Aortic smooth muscle cell (primary cell): ENCODE measurements around the gene IRX6. TPM values are rescaled to one million over a fixed set of nuclear protein-coding genes. Genes with fewer than 3 reads are reported as not detected.

Experiments used
- total RNA-seq: library from RNA; depleted of rRNA; stranded (reverse); fragments of >200 nt; gene quantifications from 2 replicates; pipeline ENCODE4 v1.2.3, GENCODE V29; 2014

IRX6 gene
- not detected in 2 replicates for total RNA-seq

DNA sequence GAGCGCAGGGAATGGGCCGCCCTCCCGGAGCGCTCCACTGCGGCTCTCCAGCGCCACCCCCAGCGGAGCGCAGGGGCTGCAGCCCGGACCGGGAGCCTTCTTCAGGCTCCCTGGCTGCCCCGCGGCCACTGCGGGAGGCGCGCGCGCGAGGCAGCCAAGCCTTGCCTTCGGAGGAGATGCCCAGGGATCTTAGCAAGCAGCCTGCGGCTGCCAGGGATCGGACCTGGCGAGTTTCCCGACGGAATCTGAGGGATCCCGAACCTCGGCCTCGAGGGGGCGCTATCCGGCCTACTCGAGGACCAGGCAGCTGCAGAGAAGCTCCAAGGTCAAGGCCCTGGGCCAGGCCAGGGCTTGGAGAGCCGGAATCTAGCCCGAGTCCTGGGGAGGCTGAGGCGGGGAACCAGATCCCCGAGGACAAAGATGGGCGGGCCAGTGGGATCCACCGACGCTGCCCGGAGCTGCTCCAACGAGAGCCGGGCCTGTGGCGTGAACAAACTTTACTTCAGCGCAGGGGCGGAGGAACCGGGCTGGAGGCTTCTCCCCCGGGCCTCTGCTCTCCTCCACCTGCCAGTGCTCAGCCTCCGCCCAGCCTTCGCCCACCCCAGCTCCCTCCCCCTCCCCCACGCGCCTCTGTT lies at the start of gene IRX6:
IRX6 (plus strand) TSS at position 567 of the 635 bp plus-strand sequence. CDS start 889 bp downstream, outside the sequence.

Other genes with a start within 250 kb of the IRX6 start
- gene MMP2, start 155.0 kb downstream of the IRX6 start, total RNA-seq: 389 and 576 TPM in 2 replicates
- gene LPCAT2, start 184.9 kb downstream of the IRX6 start, total RNA-seq: 8.2 and 18.9 TPM in 2 replicates
- 0.26 and 1.1 TPM in 2 replicates for gene CAPNS2, start 242.5 kb downstream of the IRX6 start, total RNA-seq